GM12878 (cell line): ENCODE results near the gene ALOX12. TPM values are rescaled to one million over a fixed set of nuclear protein-coding genes. Genes with fewer than 3 reads are reported as not detected.

Experiments
- BHLHE40 ChIP-seq, 2 experiments: fragments of 450-650 bp in 1 of 2; IDR thresholded peaks; 2 replicates each; pipeline ENCODE4 v1.6.1; 2011 to 2017; ENCODE audit warnings: low read depth in 2 of 2, borderline replicate concordance in 1 of 2, improper control_type of control experiment in 1 of 2, low read length in 1 of 2, mild to moderate bottlenecking in 1 of 2
- CHD2 ChIP-seq: IDR thresholded peaks from 2 replicates; pipeline ENCODE4 v1.6.1; 2011; ENCODE audit warnings: low read depth, low read length, improper control_type of control experiment, borderline replicate concordance
- EGR1 ChIP-seq, 2 experiments: IDR thresholded peaks; 1 replicate in 1 of 2; 2 replicates in 1 of 2; pipeline ENCODE4 v1.6.1; 2011 to 2012; ENCODE audit warnings: low read depth in 2 of 2, low read length in 2 of 2, borderline replicate concordance in 1 of 2, mild to moderate bottlenecking in 1 of 2, moderate library complexity in 1 of 2
- EZH2 ChIP-seq: IDR thresholded peaks from 2 replicates; pipeline ENCODE4 v1.6.1; 2012; ENCODE audit warnings: low read depth, mild to moderate bottlenecking, control low read depth, inconsistent platforms, low read length, borderline replicate concordance; ENCODE audit not compliant: control insufficient read depth
- FOXM1 ChIP-seq: IDR thresholded peaks from 2 replicates; pipeline ENCODE4 v1.6.1; 2012; ENCODE audit warnings: low read depth, mild to moderate bottlenecking, inconsistent platforms, low read length, moderate library complexity
- NFXL1 ChIP-seq: fragments of 450-650 bp; IDR thresholded peaks from 2 replicates; pipeline ENCODE4 v1.6.1; 2017; ENCODE audit warnings: antibody characterized with exemption, mild to moderate bottlenecking, borderline replicate concordance
- NR2C1 ChIP-seq: fragments of 450-650 bp; IDR thresholded peaks from 2 replicates; pipeline ENCODE4 v1.6.1; 2017; ENCODE audit warnings: antibody characterized with exemption, mild to moderate bottlenecking, moderate library complexity
- POLR2AphosphoS2 ChIP-seq: IDR thresholded peaks from 2 replicates; pipeline ENCODE4 v1.6.1; 2011; ENCODE audit warnings: low read depth, mild to moderate bottlenecking, low read length, improper control_type of control experiment, moderate library complexity
- POLR2AphosphoS5 ChIP-seq: IDR thresholded peaks from 2 replicates; pipeline ENCODE4 v1.6.1; 2011; ENCODE audit warnings: mild to moderate bottlenecking, low read length, inconsistent platforms
- RB1 ChIP-seq: fragments of 450-650 bp; formaldehyde crosslinking; IDR thresholded peaks from 2 replicates; pipeline ENCODE4 v1.6.1; 2017; ENCODE audit warnings: mild to moderate bottlenecking, borderline replicate concordance
- SIN3A ChIP-seq: IDR thresholded peaks from 2 replicates; pipeline ENCODE4 v1.6.1; 2012; ENCODE audit warnings: low read depth, low read length, improper control_type of control experiment
- SPI1 ChIP-seq: IDR thresholded peaks from 2 replicates; pipeline ENCODE4 v1.6.1; 2011; ENCODE audit warnings: low read depth, mild to moderate bottlenecking, low read length, moderate library complexity, borderline replicate concordance; ENCODE audit not compliant: insufficient read depth
- ZNF207 ChIP-seq: fragments of 450-650 bp; IDR thresholded peaks from 2 replicates; pipeline ENCODE4 v1.6.1; 2014; ENCODE audit warnings: antibody characterized with exemption, mild to moderate bottlenecking, borderline replicate concordance
- polyA plus RNA-seq, 11 experiments: library from polyadenylated mRNA; depleted of rRNA in 4 of 11; unstranded in 6 of 11; stranded (reverse) in 5 of 11; fragments of >200 nt; fragmentation: Nextera tagmentation in 4 of 11; fragmentation: Illumina TruSeq in 1 of 11; extraction: Ambion mirVana in 4 of 11; extraction: Trizol in 1 of 11; gene quantifications; 1 replicate in 1 of 11; 2 replicates in 10 of 11; pipeline versions ENCODE4 v1.2.1 to v1.2.3, GENCODE V29; 2011 to 2016; ENCODE audit warnings: inconsistent platforms in 2 of 11, missing spikeins in 2 of 11, low read depth in 1 of 11
- total RNA-seq, 4 experiments: library from RNA; depleted of rRNA in 3 of 4; stranded (reverse); fragments of >200 nt in 3 of 4; fragmentation: Illumina TruSeq in 1 of 4; extraction: Trizol in 1 of 4; gene quantifications; 2 replicates each; pipeline versions ENCODE4 v1.2.1 to v1.2.3, GENCODE V29; 2013 to 2021
- TF ChIP-seq, protein P1 (sequence below): IDR thresholded peaks from 2 replicates; pipeline ENCODE4 v1.6.1; 2012; ENCODE audit warnings: low read depth, low read length, improper control_type of control experiment
- TF ChIP-seq, protein P2 (sequence below): IDR thresholded peaks from 2 replicates; pipeline ENCODE4 v1.6.1; 2012; ENCODE audit warnings: low read depth, low read length, improper control_type of control experiment
- TF ChIP-seq, protein P3 (sequence below): fragments of 450-650 bp; IDR thresholded peaks from 2 replicates; pipeline ENCODE4 v1.6.1; 2017; ENCODE audit warnings: mild to moderate bottlenecking
- TF ChIP-seq, protein P4 (sequence below): fragments of 450-650 bp; IDR thresholded peaks from 2 replicates; pipeline ENCODE4 v1.6.1; 2017; ENCODE audit warnings: low read depth, mild to moderate bottlenecking, moderate library complexity
- TF ChIP-seq, protein P5 (sequence below): fragments of 450-650 bp; IDR thresholded peaks from 2 replicates; pipeline ENCODE4 v1.6.1; 2014; ENCODE audit warnings: mild to moderate bottlenecking
- TF ChIP-seq, protein P6 (sequence below): fragments of 450-650 bp; IDR thresholded peaks from 2 replicates; pipeline ENCODE4 v1.6.1; 2017; ENCODE audit warnings: borderline replicate concordance

Gene ALOX12
- total and polyA plus RNA-seq, 10 of the 15 experiments (the other 5 are each of a cell fraction or from before 2014, with no cell fraction given): 0.23 to 0.82 (median 0.58) TPM; not detected in 6

DNA sequence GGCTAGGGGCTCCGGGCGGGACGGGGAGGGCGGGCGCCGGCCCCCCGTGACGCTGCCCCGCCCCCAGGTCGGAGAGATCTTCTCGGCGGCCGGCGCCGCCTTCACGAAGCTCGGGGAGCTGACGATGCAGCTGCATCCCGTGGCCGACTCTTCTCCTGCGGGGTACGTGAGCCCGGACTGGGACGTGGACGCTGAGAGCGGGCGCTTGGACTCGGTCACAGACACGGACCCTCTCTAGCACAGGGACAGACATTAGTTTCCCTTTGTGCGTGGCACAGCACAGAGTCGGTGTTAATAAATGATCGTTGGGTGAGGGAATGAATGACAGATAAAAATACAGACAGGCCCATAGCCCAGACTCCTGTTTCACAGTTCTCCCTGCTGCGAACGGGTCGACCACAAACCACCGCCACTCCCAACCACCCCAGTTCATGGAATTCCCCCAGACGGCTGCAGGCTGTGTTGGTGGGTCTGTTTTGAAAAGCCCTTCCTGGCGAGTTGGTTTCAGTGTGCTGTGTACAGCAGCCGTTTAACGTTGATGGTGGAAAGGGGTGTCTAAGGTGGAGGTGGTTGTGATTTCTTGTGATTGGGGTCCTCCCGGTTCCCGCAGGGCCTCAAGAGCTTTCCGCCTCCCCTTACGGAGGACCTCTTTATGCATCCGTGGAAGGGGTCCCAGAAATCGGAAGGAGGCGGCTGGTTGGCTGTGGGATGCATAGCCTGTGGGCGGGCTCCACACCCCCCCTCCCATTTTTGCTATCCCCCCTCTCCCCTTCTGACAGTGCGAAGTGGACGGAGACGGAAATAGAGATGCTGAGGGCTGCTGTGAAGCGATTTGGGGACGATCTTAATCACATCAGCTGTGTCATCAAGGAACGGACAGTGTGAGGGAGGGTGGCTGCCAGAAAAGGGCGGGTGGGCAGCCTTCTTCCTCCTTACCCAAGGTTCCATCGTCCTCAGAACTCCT, 19.4 kb downstream of the ALOX12 start (continued):
- peak in 1 of 2 experiments; percentile 1; a peak in 1 of 3 replicates for TF ChIP-seq EGR1 (IDR thresholded peaks at IDR 0.05; ENCODE audit: borderline replicate concordance in 1 of 2, low read depth in 2 of 2, low read length in 2 of 2)
- TF ChIP-seq, protein P1, sequence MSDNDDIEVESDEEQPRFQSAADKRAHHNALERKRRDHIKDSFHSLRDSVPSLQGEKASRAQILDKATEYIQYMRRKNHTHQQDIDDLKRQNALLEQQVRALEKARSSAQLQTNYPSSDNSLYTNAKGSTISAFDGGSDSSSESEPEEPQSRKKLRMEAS: 0 out of 2 replicates have a peak, but pooled peaks have one; percentile 6
- TF ChIP-seq FOXM1: no peak
- TF ChIP-seq RB1: 0 out of 2 replicates have a peak, but pooled peaks have one; percentile 25
- TF ChIP-seq POLR2AphosphoS5: peak; percentile 92
- TF ChIP-seq, protein P2, sequence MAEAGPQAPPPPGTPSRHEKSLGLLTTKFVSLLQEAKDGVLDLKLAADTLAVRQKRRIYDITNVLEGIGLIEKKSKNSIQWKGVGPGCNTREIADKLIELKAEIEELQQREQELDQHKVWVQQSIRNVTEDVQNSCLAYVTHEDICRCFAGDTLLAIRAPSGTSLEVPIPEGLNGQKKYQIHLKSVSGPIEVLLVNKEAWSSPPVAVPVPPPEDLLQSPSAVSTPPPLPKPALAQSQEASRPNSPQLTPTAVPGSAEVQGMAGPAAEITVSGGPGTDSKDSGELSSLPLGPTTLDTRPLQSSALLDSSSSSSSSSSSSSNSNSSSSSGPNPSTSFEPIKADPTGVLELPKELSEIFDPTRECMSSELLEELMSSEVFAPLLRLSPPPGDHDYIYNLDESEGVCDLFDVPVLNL: no peak
- TF ChIP-seq ZNF207: no peak
- TF ChIP-seq SPI1: no peak
- TF ChIP-seq NR2C1: no peak
- TF ChIP-seq EZH2: no peak
- TF ChIP-seq, protein P3, sequence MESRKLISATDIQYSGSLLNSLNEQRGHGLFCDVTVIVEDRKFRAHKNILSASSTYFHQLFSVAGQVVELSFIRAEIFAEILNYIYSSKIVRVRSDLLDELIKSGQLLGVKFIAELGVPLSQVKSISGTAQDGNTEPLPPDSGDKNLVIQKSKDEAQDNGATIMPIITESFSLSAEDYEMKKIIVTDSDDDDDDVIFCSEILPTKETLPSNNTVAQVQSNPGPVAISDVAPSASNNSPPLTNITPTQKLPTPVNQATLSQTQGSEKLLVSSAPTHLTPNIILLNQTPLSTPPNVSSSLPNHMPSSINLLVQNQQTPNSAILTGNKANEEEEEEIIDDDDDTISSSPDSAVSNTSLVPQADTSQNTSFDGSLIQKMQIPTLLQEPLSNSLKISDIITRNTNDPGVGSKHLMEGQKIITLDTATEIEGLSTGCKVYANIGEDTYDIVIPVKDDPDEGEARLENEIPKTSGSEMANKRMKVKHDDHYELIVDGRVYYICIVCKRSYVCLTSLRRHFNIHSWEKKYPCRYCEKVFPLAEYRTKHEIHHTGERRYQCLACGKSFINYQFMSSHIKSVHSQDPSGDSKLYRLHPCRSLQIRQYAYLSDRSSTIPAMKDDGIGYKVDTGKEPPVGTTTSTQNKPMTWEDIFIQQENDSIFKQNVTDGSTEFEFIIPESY: no peak
- TF ChIP-seq, protein P4, sequence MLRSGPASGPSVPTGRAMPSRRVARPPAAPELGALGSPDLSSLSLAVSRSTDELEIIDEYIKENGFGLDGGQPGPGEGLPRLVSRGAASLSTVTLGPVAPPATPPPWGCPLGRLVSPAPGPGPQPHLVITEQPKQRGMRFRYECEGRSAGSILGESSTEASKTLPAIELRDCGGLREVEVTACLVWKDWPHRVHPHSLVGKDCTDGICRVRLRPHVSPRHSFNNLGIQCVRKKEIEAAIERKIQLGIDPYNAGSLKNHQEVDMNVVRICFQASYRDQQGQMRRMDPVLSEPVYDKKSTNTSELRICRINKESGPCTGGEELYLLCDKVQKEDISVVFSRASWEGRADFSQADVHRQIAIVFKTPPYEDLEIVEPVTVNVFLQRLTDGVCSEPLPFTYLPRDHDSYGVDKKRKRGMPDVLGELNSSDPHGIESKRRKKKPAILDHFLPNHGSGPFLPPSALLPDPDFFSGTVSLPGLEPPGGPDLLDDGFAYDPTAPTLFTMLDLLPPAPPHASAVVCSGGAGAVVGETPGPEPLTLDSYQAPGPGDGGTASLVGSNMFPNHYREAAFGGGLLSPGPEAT: peak; percentile 82; the same call in 1 of the 2 replicates
- TF ChIP-seq POLR2AphosphoS2: no peak; the same call in 1 of the 2 replicates
- no peak for TF ChIP-seq BHLHE40 (IDR thresholded peaks at IDR 0.05; ENCODE audit: borderline replicate concordance in 1 of 2, low read depth in 2 of 2, low read length in 1 of 2)
- TF ChIP-seq, protein P5, sequence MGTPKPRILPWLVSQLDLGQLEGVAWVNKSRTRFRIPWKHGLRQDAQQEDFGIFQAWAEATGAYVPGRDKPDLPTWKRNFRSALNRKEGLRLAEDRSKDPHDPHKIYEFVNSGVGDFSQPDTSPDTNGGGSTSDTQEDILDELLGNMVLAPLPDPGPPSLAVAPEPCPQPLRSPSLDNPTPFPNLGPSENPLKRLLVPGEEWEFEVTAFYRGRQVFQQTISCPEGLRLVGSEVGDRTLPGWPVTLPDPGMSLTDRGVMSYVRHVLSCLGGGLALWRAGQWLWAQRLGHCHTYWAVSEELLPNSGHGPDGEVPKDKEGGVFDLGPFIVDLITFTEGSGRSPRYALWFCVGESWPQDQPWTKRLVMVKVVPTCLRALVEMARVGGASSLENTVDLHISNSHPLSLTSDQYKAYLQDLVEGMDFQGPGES: no peak
- no peak for TF ChIP-seq CHD2
- no peak; the same call in 1 of the 2 replicates for TF ChIP-seq SIN3A
- TF ChIP-seq, protein P6, sequence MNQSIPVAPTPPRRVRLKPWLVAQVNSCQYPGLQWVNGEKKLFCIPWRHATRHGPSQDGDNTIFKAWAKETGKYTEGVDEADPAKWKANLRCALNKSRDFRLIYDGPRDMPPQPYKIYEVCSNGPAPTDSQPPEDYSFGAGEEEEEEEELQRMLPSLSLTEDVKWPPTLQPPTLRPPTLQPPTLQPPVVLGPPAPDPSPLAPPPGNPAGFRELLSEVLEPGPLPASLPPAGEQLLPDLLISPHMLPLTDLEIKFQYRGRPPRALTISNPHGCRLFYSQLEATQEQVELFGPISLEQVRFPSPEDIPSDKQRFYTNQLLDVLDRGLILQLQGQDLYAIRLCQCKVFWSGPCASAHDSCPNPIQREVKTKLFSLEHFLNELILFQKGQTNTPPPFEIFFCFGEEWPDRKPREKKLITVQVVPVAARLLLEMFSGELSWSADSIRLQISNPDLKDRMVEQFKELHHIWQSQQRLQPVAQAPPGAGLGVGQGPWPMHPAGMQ: no peak
- TF ChIP-seq NFXL1: no peak
